AG09309 (cell line): ENCODE data around the gene POU3F1.

Experiments
- DNase-seq: peaks from one replicate; pipeline ENCODE4 v3.0.0-alpha.2; 2010; ENCODE audit warnings: low read depth
- H3K4me3 ChIP-seq: 2 replicates; pipeline ENCODE4 v1.5.1; 2011; ENCODE audit warnings: mild to moderate bottlenecking, low read depth, low read length, moderate library complexity; ENCODE audit not compliant: control insufficient read depth
- TF ChIP-seq, protein P1 (sequence below): IDR thresholded peaks from 2 replicates; pipeline ENCODE4 v1.5.1; 2011; ENCODE audit warnings: mild to moderate bottlenecking, low read depth, low read length, inconsistent platforms; ENCODE audit not compliant: insufficient read depth, control insufficient read depth; ENCODE audit errors: missing control alignments

The POU3F1 gene

DNA sequence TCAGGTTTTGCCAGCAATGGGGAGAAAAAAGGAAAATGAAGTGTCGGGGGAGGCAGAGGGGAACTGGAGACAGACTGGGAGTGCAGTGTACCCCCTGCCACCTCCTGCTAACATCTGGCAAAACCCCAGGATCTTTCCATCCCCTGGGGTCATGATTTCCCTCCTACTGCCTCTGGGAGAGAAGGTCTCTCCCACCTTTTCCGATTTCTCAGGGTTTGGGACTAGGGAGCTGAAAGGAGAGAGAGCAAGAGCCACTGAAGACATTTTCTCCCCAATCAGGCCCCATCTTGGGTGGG, 46.4 kb downstream of the POU3F1 start:
- DNase-seq: no peak
- H3K4me3 ChIP-seq: no peak overlapping the region
- TF ChIP-seq, protein P1, sequence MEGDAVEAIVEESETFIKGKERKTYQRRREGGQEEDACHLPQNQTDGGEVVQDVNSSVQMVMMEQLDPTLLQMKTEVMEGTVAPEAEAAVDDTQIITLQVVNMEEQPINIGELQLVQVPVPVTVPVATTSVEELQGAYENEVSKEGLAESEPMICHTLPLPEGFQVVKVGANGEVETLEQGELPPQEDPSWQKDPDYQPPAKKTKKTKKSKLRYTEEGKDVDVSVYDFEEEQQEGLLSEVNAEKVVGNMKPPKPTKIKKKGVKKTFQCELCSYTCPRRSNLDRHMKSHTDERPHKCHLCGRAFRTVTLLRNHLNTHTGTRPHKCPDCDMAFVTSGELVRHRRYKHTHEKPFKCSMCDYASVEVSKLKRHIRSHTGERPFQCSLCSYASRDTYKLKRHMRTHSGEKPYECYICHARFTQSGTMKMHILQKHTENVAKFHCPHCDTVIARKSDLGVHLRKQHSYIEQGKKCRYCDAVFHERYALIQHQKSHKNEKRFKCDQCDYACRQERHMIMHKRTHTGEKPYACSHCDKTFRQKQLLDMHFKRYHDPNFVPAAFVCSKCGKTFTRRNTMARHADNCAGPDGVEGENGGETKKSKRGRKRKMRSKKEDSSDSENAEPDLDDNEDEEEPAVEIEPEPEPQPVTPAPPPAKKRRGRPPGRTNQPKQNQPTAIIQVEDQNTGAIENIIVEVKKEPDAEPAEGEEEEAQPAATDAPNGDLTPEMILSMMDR: no peak

DNA sequence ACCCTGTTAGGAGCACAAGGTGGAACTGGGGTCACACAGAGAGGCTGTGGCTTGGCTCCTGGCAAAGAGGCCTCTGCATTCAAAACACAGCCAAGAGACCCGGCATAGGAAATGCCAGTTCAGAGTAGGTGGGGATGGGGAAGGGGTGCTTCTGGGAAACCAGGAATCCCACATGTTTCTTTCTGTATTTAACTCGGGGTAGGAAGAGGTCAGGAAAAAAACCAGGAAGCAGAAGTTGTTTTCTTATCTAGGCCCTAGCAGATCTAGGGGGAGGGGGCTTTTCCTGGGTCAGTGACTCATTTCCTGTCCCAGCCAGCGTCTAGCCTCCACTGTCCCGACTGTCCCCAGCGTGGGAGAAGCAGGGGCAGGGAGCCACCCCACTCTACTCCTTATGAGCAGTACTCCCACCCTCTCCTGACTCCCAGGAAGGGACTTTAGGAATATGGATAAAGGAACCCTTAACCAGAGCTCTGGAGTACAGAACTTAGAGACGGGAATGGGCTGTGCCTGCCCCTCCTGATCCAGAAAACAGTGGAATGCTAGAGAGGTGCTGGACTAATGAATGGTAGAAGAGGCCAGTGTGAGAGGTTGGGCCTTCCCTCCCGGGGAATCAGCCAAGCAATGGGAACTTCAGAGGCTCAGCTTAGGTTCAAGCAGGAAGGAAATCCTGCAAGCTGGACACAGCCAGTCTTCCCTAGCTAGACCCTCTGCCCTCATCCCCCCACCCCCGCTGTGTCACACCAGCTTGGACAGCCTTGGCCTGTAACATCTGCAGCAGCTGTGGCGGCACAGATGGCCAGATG, 47.0 kb downstream of the POU3F1 start:
- no peak overlapping the region for H3K4me3 ChIP-seq
- TF ChIP-seq, protein P1: no peak
- DNase-seq: no peak

DNA sequence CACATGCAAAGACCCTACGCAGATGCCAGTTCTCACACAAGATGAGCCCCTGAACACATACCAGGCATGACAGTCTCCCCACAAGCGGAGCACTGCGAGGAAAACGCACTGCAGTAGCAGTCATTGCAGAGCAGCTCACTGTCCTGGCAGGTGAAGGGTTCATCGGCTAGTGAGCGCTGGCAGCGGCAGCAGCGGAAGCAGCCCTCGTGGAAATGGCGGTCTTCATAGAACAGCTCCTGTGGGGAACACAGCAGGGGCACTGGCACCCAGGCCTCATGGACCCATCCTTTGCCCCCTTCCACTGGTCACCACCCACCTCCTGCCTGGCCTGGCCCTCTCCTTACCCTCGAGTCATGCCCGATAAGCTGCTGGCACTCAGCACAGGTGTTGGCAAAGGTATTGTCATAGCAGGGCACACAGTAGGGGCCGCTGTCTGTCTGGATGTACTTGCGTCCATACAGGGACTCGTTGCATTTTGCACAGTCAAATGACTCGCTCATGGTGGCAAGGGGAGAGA, 47.6 kb downstream of the POU3F1 start:
- TF ChIP-seq, protein P1: no peak
- no peak overlapping the region for H3K4me3 ChIP-seq
- no peak for DNase-seq

DNA sequence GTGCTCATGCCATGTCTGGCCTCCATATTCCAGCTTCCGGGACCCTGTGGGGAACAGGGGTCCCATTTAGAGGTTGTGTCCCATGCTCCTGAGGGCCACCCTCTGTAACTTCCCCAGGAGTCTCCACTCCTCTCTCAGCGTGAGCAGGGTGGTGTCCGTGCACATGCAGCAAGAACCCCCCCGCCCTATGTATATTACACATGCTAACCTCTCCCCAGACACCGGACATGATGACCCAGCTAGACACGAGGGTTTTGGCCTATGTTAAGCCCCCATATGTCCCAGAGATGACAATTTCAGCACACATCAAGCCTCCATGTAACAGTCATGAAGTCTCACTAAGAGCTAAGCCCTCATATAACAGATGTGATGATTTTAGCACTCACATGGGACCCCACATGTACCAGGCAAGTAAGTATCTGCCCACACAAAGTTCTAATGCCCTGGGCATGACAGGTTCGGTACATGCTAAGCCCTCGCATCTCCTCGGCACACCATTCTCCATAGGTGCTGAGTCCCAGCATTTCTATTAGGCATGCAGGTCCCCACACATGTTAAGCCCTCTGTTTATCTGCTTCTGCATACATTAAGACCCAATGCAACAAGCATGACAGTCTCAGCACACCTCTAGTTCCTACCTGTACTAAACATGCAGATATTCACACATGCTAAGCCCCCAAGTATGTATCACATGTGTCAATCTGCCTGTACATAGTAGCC, 48.3 kb downstream of the POU3F1 start:
- no peak overlapping the region for H3K4me3 ChIP-seq
- TF ChIP-seq, protein P1: no peak
- no peak for DNase-seq

DNA sequence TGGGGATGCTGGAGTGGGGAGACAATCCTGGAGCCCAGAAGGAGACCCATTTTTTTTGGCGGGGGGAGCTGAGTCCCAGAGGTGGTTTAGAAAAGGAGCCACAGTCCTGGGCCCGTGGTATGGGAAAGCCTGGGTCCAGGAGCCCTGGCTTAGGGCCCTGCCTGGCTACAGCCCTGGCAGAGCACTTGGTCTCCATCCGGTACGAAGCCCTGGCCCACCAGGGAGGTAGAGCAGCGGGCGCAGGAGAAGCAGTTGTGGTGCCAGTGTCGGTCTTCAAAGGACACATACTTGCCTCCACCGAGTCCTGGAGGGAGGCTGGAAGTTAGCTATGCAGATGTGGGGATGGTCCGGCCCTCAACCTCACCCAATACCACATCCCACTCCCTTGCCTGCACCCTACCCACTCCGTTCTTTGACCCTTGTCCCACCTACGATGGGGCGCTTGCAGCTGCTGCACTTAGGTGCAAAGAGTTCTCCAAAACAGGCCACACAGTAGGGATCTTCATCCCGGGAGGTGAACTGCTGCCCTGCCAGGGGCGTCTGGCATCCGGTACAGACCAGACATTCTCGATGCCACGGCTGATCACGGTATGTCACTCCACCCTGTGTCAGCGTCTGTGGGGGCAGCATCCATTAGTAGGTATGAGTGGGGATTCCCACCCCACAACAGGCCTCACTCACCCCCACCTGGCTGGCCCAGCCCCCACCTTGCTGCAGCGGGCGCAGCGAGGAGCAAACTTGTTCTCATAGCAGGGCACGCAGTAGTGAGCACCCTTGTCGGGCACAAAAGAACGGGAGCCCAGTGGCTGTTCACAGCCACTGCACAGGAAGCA, 49.1 kb downstream of the POU3F1 start:
- TF ChIP-seq, protein P1: no peak
- DNase-seq: no peak
- H3K4me3 ChIP-seq: no peak overlapping the region

DNA sequence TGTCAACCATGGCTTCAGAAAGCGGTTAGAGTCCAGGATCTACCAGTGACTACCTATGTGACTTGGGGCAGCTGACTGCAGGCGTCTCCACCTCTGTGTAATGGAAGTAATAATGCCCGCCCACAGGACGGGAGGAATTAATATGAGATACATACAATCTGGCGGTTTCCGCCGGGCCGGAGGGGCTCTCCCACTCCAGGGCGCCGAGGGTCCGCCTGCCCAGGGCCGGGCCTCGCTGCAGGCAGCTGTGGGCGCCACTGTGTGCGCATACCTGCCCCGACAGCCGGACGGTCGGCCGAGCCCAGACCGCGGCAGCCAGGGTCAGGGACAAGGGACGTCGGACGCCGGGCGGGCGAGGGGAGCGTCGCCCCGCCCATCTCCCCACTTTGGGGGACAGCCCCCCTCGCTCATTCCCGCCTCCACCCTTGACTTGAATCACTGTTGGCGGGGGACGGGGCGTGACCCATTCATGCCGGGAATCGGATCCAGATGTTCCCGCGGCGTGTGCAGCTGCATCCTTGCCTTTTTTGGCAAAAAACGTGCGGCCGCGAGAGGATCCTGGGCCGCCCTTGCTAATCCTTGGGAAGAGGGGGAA, 50.7 kb downstream of the POU3F1 start:
- TF ChIP-seq, protein P1: no peak
- peak; percentile 57 for DNase-seq
- H3K4me3 ChIP-seq: peak overlapping the region; percentile 39
